Sigmoid colon (tissue), 4 donors: ENCODE data around the gene KRT79.

ENCODE experiments used
- CTCF ChIP-seq, 4 experiments: fragments of 450-650 bp in 3 of 4; fragments of 200-600 bp in 1 of 4; IDR thresholded peaks; one replicate each; pipeline ENCODE4 v1.5.1; 2016 to 2019; ENCODE audit warnings: antibody characterized with exemption in 4 of 4, mild to moderate bottlenecking in 3 of 4, moderate library complexity in 2 of 4
- POLR2A ChIP-seq, 2 donors: fragments of 450-650 bp; IDR thresholded peaks; one replicate each; pipeline ENCODE4 v1.6.1; 2016; ENCODE audit warnings: antibody characterized with exemption in 2 of 2, mild to moderate bottlenecking in 2 of 2, moderate library complexity in 2 of 2
- POLR2AphosphoS5 ChIP-seq, 4 donors: sonication (generic); formaldehyde crosslinking; IDR thresholded peaks; one replicate each; pipeline ENCODE4 v1.6.1; 2017; ENCODE audit warnings: antibody characterized with exemption in 4 of 4

DNA sequence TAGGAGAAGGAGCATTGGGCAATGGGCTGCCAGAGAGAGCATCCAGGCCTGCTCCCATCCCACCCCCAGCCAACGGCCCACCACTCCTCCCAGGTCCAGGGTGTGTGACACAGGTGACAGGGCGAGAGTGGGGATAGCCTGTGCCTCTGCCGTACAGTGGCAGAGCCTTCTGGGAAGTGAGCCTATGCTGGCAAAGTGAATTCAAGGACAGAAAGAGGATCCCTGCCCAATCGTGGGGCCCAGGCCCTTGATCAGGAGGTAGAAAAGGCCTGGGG is 553 bp upstream of the KRT79 start:
- TF ChIP-seq POLR2A (IDR thresholded peaks at IDR 0.05) (no peak), CTCF (IDR thresholded peaks at IDR 0.05) (no peak), POLR2AphosphoS5 (IDR thresholded peaks at IDR 0.05) (no peak)
